ENCODE data around the gene COLEC11. TPM values are rescaled to one million over a fixed set of nuclear protein-coding genes. Genes with fewer than 3 reads are reported as not detected.

COLEC11 gene
- total and polyA plus RNA-seq, 2 of the 13 experiments (the other 11 are each of a cell fraction or from before 2014, with no cell fraction given): 1.5 to 3.0 TPM

- FAIRE-seq (no peak), ATAC-seq (no peak), DNase-seq (ENCODE audit: low spot score) (no peak)
- Histone ChIP-seq H3K4me1 (ENCODE audit: insufficient read depth, low read length) (peaks cover 13% of the 10 kb centered on the region), H2AFZ (ENCODE audit: low read length) (no peak overlapping the region), H3K27ac (ENCODE audit: extremely low read length, insufficient read depth, low read length) (no peak overlapping the region), H3K27me3 (ENCODE audit: control insufficient read depth in 1 of 2, insufficient read depth in 2 of 2, low read length in 2 of 2) (peaks cover 3 to 51% of the 10 kb centered on the region in 2 experiments; a peak in 3 of 5 replicates), H3K4me3 (replicated peaks in 1 of 3; ENCODE audit: insufficient read depth in 1 of 3, low read depth in 2 of 3, low read length in 3 of 3) (no peak overlapping the region), H3K4me2 (ENCODE audit: low read depth, low read length) (no peak overlapping the region), H3K9me3 (ENCODE audit: low read length) (no peaks in the 10 kb centered on the region), H3K36me3 (replicated peaks in 1 of 2; ENCODE audit: control insufficient read depth in 1 of 2, insufficient read depth in 2 of 2, low read length in 2 of 2) (no peaks in the 10 kb centered on the region), H3K79me2 (ENCODE audit: insufficient read depth, low read length) (no peaks in the 10 kb centered on the region), H3K9ac (ENCODE audit: insufficient read depth, low read depth, low read length) (no peak overlapping the region), H4K20me1 (ENCODE audit: insufficient read depth, low read length) (no peaks in the 10 kb centered on the region)
- no peak for TF ChIP-seq SRSF1 (optimal IDR thresholded peaks at IDR 0.05; ENCODE audit: low read depth, low read length)
- no peak for TF ChIP-seq HDAC1 (CRISPR knock-in tag; IDR thresholded peaks at IDR 0.05)
- no peak for TF ChIP-seq GFI1 (CRISPR knock-in tag; IDR thresholded peaks at IDR 0.05; ENCODE audit: borderline replicate concordance)
- TF ChIP-seq GABPA (IDR thresholded peaks at IDR 0.05; ENCODE audit: low read depth, low read length): no peak
- no peak for TF ChIP-seq GABPA (CRISPR knock-in tag; IDR thresholded peaks at IDR 0.05; ENCODE audit: low read depth)
- no peak for TF ChIP-seq MED1 (CRISPR knock-in tag; IDR thresholded peaks at IDR 0.05)
- TF ChIP-seq SMYD3 (CRISPR knock-in tag; IDR thresholded peaks at IDR 0.05): no peak
- TF ChIP-seq ZBTB42 (CRISPR knock-in tag; IDR thresholded peaks at IDR 0.05): no peak
- TF ChIP-seq ZNF383 (CRISPR knock-in tag; IDR thresholded peaks at IDR 0.05; ENCODE audit: borderline replicate concordance): no peak
- TF ChIP-seq ZNF280D (CRISPR knock-in tag; IDR thresholded peaks at IDR 0.05): no peak
- no peak for TF ChIP-seq ZKSCAN1 (IDR thresholded peaks at IDR 0.05; ENCODE audit: low read length)
- TF ChIP-seq ZFP37 (CRISPR knock-in tag; IDR thresholded peaks at IDR 0.05; ENCODE audit: borderline replicate concordance): no peak
- no peak for TF ChIP-seq ZNF264 (CRISPR knock-in tag; IDR thresholded peaks at IDR 0.05)
- in situ Hi-C loops (cut with HindIII; ENCODE audit: extremely low pct_ligation_motif_present, low pct_unique_long_range_greater_than_20kb) (no loop called here), intact Hi-C loops (cut with micrococcal nuclease; ENCODE audit: unreplicated experiment) (no loop called here)
- no TSS peak for BruUV-seq (replicated peaks)
- WGBS (ENCODE audit: low lambda C conversion rate): 53% methylated on average over 9 of the region's 9 CpGs
- ChIA-PET POLR2A (no interaction called here), CTCF (ENCODE audit: low intra/inter-chr PET ratio, low total read pairs) (no interaction called here)
These were observed 79.3 kb downstream of the COLEC11 start for GRCh38 chr2:3674066-3674845.
